IMR-90 (cell line): ENCODE results near the gene TNNI3K. TPM values are rescaled to one million over a fixed set of nuclear protein-coding genes. Genes with fewer than 3 reads are reported as not detected.

ENCODE experiments used
- ATAC-seq: fragments of 200-7000 bp; cut with Tn5 transposase; 2 replicates; pipeline ENCODE4 v1.9.1; 2020; ENCODE audit warnings: low read depth, mild to moderate bottlenecking, moderate library complexity
- BruUV-seq: library from RNA; stranded (reverse); fragments of 400-500 nt; replicated peaks from 2 replicates; lab custom pipeline; 2021; lab: Mats Ljungman, UMichigan
- CTCF ChIA-PET: fragments of 300-600 bp; formaldehyde crosslinking; extraction: SDS; loops from one replicate; lab custom pipeline; 2021; ENCODE audit warnings: antibody characterized with exemption; lab: Yijun Ruan, JAX
- POLR2A ChIA-PET: fragments of 300-600 bp; sonication (Branson Sonifier 250); formaldehyde crosslinking; loops from one replicate; lab custom pipeline; 2022; ENCODE audit warnings: antibody characterized with exemption; ENCODE audit not compliant: unreplicated experiment; lab: Charles Lee
- DNase-seq: peaks from one replicate; pipeline ENCODE4 v3.0.0; 2013
- H2AFZ ChIP-seq: replicated peaks from 2 replicates; pipeline ENCODE3; 2013; ENCODE audit warnings: low read length, mild to moderate bottlenecking; ENCODE audit not compliant: poor library complexity
- H2AK5ac ChIP-seq: 2 replicates; pipeline ENCODE4 v1.6.1; 2013; ENCODE audit warnings: low read depth, low read length, inconsistent platforms
- H2AK9ac ChIP-seq: replicated peaks from 2 replicates; pipeline ENCODE3; 2013; ENCODE audit warnings: mild to moderate bottlenecking, low read depth, low read length, moderate library complexity; ENCODE audit not compliant: poor library complexity
- H2BK120ac ChIP-seq: 2 replicates; pipeline ENCODE4 v1.6.1; 2013; ENCODE audit warnings: low read depth, low read length, inconsistent platforms
- H2BK15ac ChIP-seq: 3 replicates; pipeline ENCODE4 v1.6.1; 2013; ENCODE audit warnings: low read depth, low read length, inconsistent platforms
- H2BK20ac ChIP-seq: 2 replicates; pipeline ENCODE4 v1.6.1; 2013; ENCODE audit warnings: low read depth, mild to moderate bottlenecking, inconsistent platforms, low read length, moderate library complexity
- H2BK5ac ChIP-seq: 2 replicates; pipeline ENCODE4 v1.6.1; 2013; ENCODE audit warnings: mild to moderate bottlenecking, low read depth, low read length, inconsistent platforms; ENCODE audit not compliant: poor library complexity, severe bottlenecking
- H3K14ac ChIP-seq: replicated peaks from 2 replicates; pipeline ENCODE4 v1.6.1; 2013; ENCODE audit warnings: low read depth, low read length, inconsistent platforms
- H3K18ac ChIP-seq: 2 replicates; pipeline ENCODE4 v1.6.1; 2013; ENCODE audit warnings: low read depth, low read length, control low read depth
- H3K23ac ChIP-seq: 2 replicates; pipeline ENCODE4 v1.6.1; 2013; ENCODE audit warnings: low read depth, low read length, inconsistent platforms
- H3K27ac ChIP-seq: 2 replicates; pipeline ENCODE4 v1.5.1; 2013; ENCODE audit warnings: mild to moderate bottlenecking, control low read depth, low read length; ENCODE audit not compliant: insufficient read depth
- H3K27me3 ChIP-seq: 2 replicates; pipeline ENCODE4 v1.6.1; 2013; ENCODE audit warnings: low read length; ENCODE audit not compliant: control insufficient read depth, insufficient read depth
- H3K36me3 ChIP-seq: 2 replicates; pipeline ENCODE4 v1.6.1; 2013; ENCODE audit warnings: low read length, mixed read lengths; ENCODE audit not compliant: control insufficient read depth, insufficient read depth
- H3K4ac ChIP-seq: 2 replicates; pipeline ENCODE4 v1.6.1; 2013; ENCODE audit warnings: low read depth, low read length, inconsistent platforms
- H3K4me1 ChIP-seq: 2 replicates; pipeline ENCODE4 v1.6.1; 2013; ENCODE audit warnings: low read length, mixed read lengths; ENCODE audit not compliant: control insufficient read depth, insufficient read depth
- H3K4me2 ChIP-seq: 2 replicates; pipeline ENCODE4 v1.6.1; 2013; ENCODE audit warnings: low read depth, mild to moderate bottlenecking, control low read depth, low read length, moderate library complexity
- H3K4me3 ChIP-seq: 2 replicates; pipeline ENCODE4 v1.5.1; 2013; ENCODE audit warnings: low read depth, mild to moderate bottlenecking, control low read depth, low read length, moderate library complexity; ENCODE audit not compliant: insufficient read depth
- H3K56ac ChIP-seq: 2 replicates; pipeline ENCODE4 v1.6.1; 2013; ENCODE audit warnings: low read length, inconsistent platforms; ENCODE audit not compliant: insufficient read depth; ENCODE audit errors: extremely low read depth
- H3K79me1 ChIP-seq, 2 experiments: 2 replicates each; pipeline ENCODE4 v1.6.1; 2013; ENCODE audit warnings: low read length in 2 of 2, inconsistent platforms in 1 of 2, low read depth in 1 of 2
- H3K9ac ChIP-seq: 2 replicates; pipeline ENCODE4 v1.6.1; 2013; ENCODE audit warnings: low read depth, low read length, control low read depth
- H3K9me1 ChIP-seq: 2 replicates; pipeline ENCODE4 v1.6.1; 2013; ENCODE audit warnings: low read length, inconsistent platforms; ENCODE audit not compliant: insufficient read depth
- H3K9me3 ChIP-seq: 2 replicates; pipeline ENCODE4 v1.6.1; 2013; ENCODE audit warnings: low read length; ENCODE audit not compliant: control insufficient read depth, insufficient read depth
- H4K20me1 ChIP-seq: 2 replicates; pipeline ENCODE4 v1.6.1; 2013; ENCODE audit warnings: low read length, inconsistent platforms; ENCODE audit not compliant: insufficient read depth
- H4K5ac ChIP-seq: 2 replicates; pipeline ENCODE4 v1.6.1; 2013; ENCODE audit warnings: mild to moderate bottlenecking, low read depth, low read length, control low read depth
- H4K8ac ChIP-seq, 2 experiments: 2 replicates each; pipeline ENCODE4 v1.6.1; 2013; ENCODE audit warnings: low read depth in 2 of 2, low read length in 2 of 2, control low read depth in 1 of 2, inconsistent platforms in 1 of 2
- H4K91ac ChIP-seq: 2 replicates; pipeline ENCODE4 v1.6.1; 2013; ENCODE audit warnings: low read depth, low read length, inconsistent platforms; ENCODE audit not compliant: insufficient read depth
- BHLHE40 ChIP-seq: fragments of 150-350 bp; IDR thresholded peaks from 2 replicates; pipeline ENCODE4 v1.6.1; 2016; ENCODE audit warnings: mild to moderate bottlenecking, low read depth, low read length
- CEBPB ChIP-seq: IDR thresholded peaks from 2 replicates; pipeline ENCODE4 v1.6.1; 2012; ENCODE audit warnings: low read depth, low read length, improper control_type of control experiment
- CHD1 ChIP-seq: IDR thresholded peaks from 2 replicates; pipeline ENCODE4 v1.6.1; 2012; ENCODE audit warnings: low read depth, low read length, improper control_type of control experiment
- ELK1 ChIP-seq: fragments of 150-350 bp; IDR thresholded peaks from 2 replicates; pipeline ENCODE4 v1.6.1; 2016; ENCODE audit warnings: low read depth, mild to moderate bottlenecking, low read length, moderate library complexity, borderline replicate concordance
- FOS ChIP-seq: fragments of 150-350 bp; IDR thresholded peaks from 2 replicates; pipeline ENCODE4 v1.6.1; 2016; ENCODE audit warnings: low read depth, low read length
- MAFK ChIP-seq: IDR thresholded peaks from 2 replicates; pipeline ENCODE4 v1.6.1; 2012; ENCODE audit warnings: low read depth, low read length, improper control_type of control experiment
- MAZ ChIP-seq: IDR thresholded peaks from 2 replicates; pipeline ENCODE4 v1.6.1; 2012; ENCODE audit warnings: low read depth, mild to moderate bottlenecking, low read length, improper control_type of control experiment, moderate library complexity, borderline replicate concordance
- MXI1 ChIP-seq: IDR thresholded peaks from 2 replicates; pipeline ENCODE4 v1.6.1; 2012; ENCODE audit warnings: low read depth, mild to moderate bottlenecking, low read length, moderate library complexity, borderline replicate concordance
- NFE2L2 ChIP-seq: fragments of 150-350 bp; IDR thresholded peaks from 2 replicates; pipeline ENCODE4 v1.6.1; 2016; ENCODE audit warnings: low read depth, mild to moderate bottlenecking, low read length
- POLR2A ChIP-seq: IDR thresholded peaks from 2 replicates; pipeline ENCODE4 v1.6.1; 2012; ENCODE audit warnings: mild to moderate bottlenecking, low read depth, low read length
- RAD21 ChIP-seq: IDR thresholded peaks from 2 replicates; pipeline ENCODE4 v1.6.1; 2012; ENCODE audit warnings: low read length, improper control_type of control experiment
- RCOR1 ChIP-seq: IDR thresholded peaks from 2 replicates; pipeline ENCODE4 v1.6.1; 2012; ENCODE audit warnings: mild to moderate bottlenecking, low read length, improper control_type of control experiment; ENCODE audit not compliant: insufficient replicate concordance
- RFX5 ChIP-seq: IDR thresholded peaks from 2 replicates; pipeline ENCODE4 v1.8.0; 2012; ENCODE audit warnings: low read depth, mild to moderate bottlenecking, low read length, moderate library complexity
- SMC3 ChIP-seq: fragments of 150-350 bp; IDR thresholded peaks from 2 replicates; pipeline ENCODE4 v1.6.1; 2016; ENCODE audit warnings: low read depth, mild to moderate bottlenecking, antibody characterized with exemption, low read length, moderate library complexity
- USF2 ChIP-seq: fragments of 150-350 bp; IDR thresholded peaks from 2 replicates; pipeline ENCODE4 v1.6.1; 2017; ENCODE audit warnings: mild to moderate bottlenecking, antibody characterized with exemption, low read length, low read depth
- WGBS, 2 experiments: methylation state at CpG; one replicate each; pipeline versions ENCODE4 v1.1.5 to v1.1.7; 2013; ENCODE audit warnings: missing lambda C conversion rate in 2 of 2; ENCODE audit not compliant: insufficient read length in 1 of 2; ENCODE audit errors: extremely low coverage in 2 of 2; 5-methylcytosine and 5-hydroxymethylcytosine counted together
- dilution Hi-C: fragments of 300-500 bp; cut with HindIII; formaldehyde crosslinking; loops from one replicate; pipeline ENCODE4 v1.14.3; 2018; ENCODE audit warnings: low sequenced_read_pairs; ENCODE audit not compliant: unreplicated experiment
- in situ Hi-C: fragments of 300-500 bp; cut with MboI; formaldehyde crosslinking; loops from 3 replicates; pipeline ENCODE4 v1.14.3; 2019; ENCODE audit warnings: low sequenced_read_pairs, inconsistent platforms, mixed read lengths
- intact Hi-C: fragments of 100-400 bp; cut with micrococcal nuclease; formaldehyde crosslinking; loops from 2 replicates; pipeline ENCODE4 v1.10.0; 2022
- polyA plus RNA-seq, 3 experiments: library from polyadenylated mRNA; depleted of rRNA; stranded (reverse); fragments of >200 nt; gene quantifications; 2 replicates each; pipeline ENCODE4 v1.2.3, GENCODE V29; 2012; ENCODE audit warnings: low replicate concordance in 1 of 3
- total RNA-seq: library from RNA; depleted of rRNA; stranded (reverse); fragments of >200 nt; gene quantifications from 2 replicates; pipeline ENCODE4 v1.2.3, GENCODE V29; 2012
- TF ChIP-seq, protein P1 (sequence below): conservative IDR thresholded peaks from 2 replicates; pipeline ENCODE4 v1.5.1; 2012; ENCODE audit warnings: mild to moderate bottlenecking, low read depth, low read length, improper control_type of control experiment

The TNNI3K gene
- total and polyA plus RNA-seq, 2 of the 4 experiments (the other 2 are of a cell fraction): 0.90 to 1.3 TPM

DNA sequence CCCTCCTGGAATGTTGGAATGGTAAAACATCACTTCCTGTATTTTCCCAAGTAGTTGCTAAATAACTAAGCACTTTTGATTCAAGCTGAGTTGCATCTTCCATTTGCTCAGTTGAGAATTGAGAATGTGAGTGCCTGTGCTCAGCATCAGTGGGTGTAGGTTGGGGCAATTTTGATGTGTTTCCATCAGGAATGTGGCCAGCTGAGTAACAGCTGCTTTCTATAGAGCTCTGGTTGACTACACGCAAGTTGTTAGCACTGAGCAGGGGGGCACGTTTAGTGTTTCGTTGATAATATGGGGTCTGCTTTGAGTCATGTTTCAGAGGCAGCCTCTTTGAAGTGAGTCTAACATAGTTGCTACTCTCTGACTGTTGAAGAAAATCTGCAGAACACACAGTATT lies 235.7 kb downstream of the TNNI3K start:
- H2BK15ac ChIP-seq: no peak overlapping the region
- ChIA-PET POLR2A (no interaction called here), CTCF (no interaction called here)
- H3K9me1 ChIP-seq: no peaks in the 10 kb centered on the region
- H4K20me1 ChIP-seq: no peaks in the 10 kb centered on the region
- peak overlapping the region; percentile 78; the same call in 1 of the 2 replicates for H3K18ac ChIP-seq
- no peak overlapping the region for H2AK9ac ChIP-seq
- H3K27ac ChIP-seq: no peak overlapping the region
- intact Hi-C loops: loop anchor here (10.0 kb wide), 1 partner anchor 466 kb away; no protein-coding TSS in a partner anchor
- H3K36me3 ChIP-seq: no peaks in the 10 kb centered on the region
- dilution Hi-C loops: no loop called here
- peak overlapping the region; percentile 3 for H4K5ac ChIP-seq
- DNase-seq (no peak), ATAC-seq (no peak; the same call in 1 of the 2 replicates)
- no peak overlapping the region for H2AK5ac ChIP-seq
- in situ Hi-C loops: no loop called here
- H4K8ac ChIP-seq: 0 out of 4 replicates have a peak overlapping the region, but pooled peaks of 1 of the 2 experiments have one; percentile 4
- WGBS, 2 experiments: no CpG with 5 or more reads among the region's 3 CpGs
- H3K4ac ChIP-seq: no peak overlapping the region
- H3K9me3 ChIP-seq: no peaks in the 10 kb centered on the region
- no peak overlapping the region for H3K4me3 ChIP-seq
- H3K4me2 ChIP-seq: no peak overlapping the region; the same call in 1 of the 2 replicates
- H2BK120ac ChIP-seq: peak overlapping the region; percentile 31; the same call in 1 of the 2 replicates
- H2BK20ac ChIP-seq: no peak overlapping the region
- no peak overlapping the region for H4K91ac ChIP-seq
- BruUV-seq: no TSS peak
- H3K56ac ChIP-seq: no peak overlapping the region
- no peak overlapping the region for H2BK5ac ChIP-seq
- no peak overlapping the region for H3K14ac ChIP-seq
- no peak overlapping the region for H3K9ac ChIP-seq
- H2AFZ ChIP-seq: peak overlapping the region; percentile 15
- H3K27me3 ChIP-seq: no peaks in the 10 kb centered on the region
- peaks cover 6% of the 10 kb centered on the region; the same call in 1 of the 2 replicates for H3K4me1 ChIP-seq
- H3K79me1 ChIP-seq: no peaks in the 10 kb centered on the region
- TF ChIP-seq CEBPB (no peak), POLR2A (no peak), NFE2L2 (no peak), MXI1 (no peak), RCOR1 (no peak), MAZ (no peak), RAD21 (no peak), SMC3 (no peak), ELK1 (no peak), CHD1 (no peak), RFX5 (no peak), FOS (no peak), MAFK (no peak), BHLHE40 (no peak), USF2 (no peak)
- TF ChIP-seq, protein P1, sequence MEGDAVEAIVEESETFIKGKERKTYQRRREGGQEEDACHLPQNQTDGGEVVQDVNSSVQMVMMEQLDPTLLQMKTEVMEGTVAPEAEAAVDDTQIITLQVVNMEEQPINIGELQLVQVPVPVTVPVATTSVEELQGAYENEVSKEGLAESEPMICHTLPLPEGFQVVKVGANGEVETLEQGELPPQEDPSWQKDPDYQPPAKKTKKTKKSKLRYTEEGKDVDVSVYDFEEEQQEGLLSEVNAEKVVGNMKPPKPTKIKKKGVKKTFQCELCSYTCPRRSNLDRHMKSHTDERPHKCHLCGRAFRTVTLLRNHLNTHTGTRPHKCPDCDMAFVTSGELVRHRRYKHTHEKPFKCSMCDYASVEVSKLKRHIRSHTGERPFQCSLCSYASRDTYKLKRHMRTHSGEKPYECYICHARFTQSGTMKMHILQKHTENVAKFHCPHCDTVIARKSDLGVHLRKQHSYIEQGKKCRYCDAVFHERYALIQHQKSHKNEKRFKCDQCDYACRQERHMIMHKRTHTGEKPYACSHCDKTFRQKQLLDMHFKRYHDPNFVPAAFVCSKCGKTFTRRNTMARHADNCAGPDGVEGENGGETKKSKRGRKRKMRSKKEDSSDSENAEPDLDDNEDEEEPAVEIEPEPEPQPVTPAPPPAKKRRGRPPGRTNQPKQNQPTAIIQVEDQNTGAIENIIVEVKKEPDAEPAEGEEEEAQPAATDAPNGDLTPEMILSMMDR: no peak
- no peak overlapping the region for H3K23ac ChIP-seq
